ENCODE results near the gene C11orf87.

C11orf87 gene

GRCh38 chr11:109421981-109422869, at the start of gene C11orf87:
Gene C11orf87, plus strand, starts transcription at chr11:109422190. Its CDS starts 1,444 bp downstream, at chr11:109423634.
- H2AFZ ChIP-seq (ENCODE audit: low read length, unreplicated experiment) = peak within 1 kb of the TSS; percentile 45
- H3K27me3 ChIP-seq (ENCODE audit: insufficient read depth, low read length) = peaks cover 36% of the 10 kb centered on the region

DNA sequence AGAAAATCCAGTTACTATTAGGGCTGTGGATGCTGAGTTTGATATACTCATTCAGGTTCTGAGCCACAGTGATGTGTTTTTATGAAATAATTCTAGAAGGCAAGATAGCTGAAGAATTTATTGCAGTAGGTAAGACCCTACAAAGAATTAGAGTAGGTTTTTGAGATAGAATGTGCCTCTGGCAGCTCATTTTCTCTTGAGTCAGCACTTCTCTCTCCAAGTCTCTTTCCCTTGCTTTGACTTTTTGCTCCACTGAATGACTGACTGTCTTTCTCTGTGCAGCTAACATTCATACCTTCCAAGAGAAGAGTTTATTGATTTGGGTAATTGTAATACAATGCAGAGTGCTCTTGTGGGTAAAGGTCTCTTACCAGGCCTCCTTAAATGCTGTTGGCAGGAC, 48.0 kb upstream of the C11orf87 start:
- H3K4me1 ChIP-seq (ENCODE audit: control insufficient read depth, insufficient read depth, low read length, unreplicated experiment) = peaks cover 10% of the 10 kb centered on the region
- H3K36me3 ChIP-seq (ENCODE audit: insufficient read depth, low read length) = no peaks in the 10 kb centered on the region
- no peaks in the 10 kb centered on the region for H3K79me2 ChIP-seq (ENCODE audit: control insufficient read depth, insufficient read depth, low read length, unreplicated experiment)
- no peak overlapping the region for H2AFZ ChIP-seq (ENCODE audit: low read length, unreplicated experiment)
- no peak overlapping the region for H3K27ac ChIP-seq (ENCODE audit: low read depth, low read length)
- H3K4me3 ChIP-seq (ENCODE audit: low read depth, low read length) = no peak overlapping the region
- no peaks in the 10 kb centered on the region for H3K27me3 ChIP-seq (ENCODE audit: insufficient read depth, low read length)

More at GRCh38 chr11:109421981-109422869, at the start of gene C11orf87:
- H3K27ac ChIP-seq (ENCODE audit: low read depth, low read length) = no peak within 1 kb of the TSS
- peaks cover 6% of the 10 kb centered on the region for H3K4me1 ChIP-seq (ENCODE audit: control insufficient read depth, insufficient read depth, low read length, unreplicated experiment)
- H3K36me3 ChIP-seq (ENCODE audit: insufficient read depth, low read length) = no peaks in the 10 kb centered on the region
- peak within 1 kb of the TSS; percentile 77 for H3K4me3 ChIP-seq (ENCODE audit: low read depth, low read length)
- H3K79me2 ChIP-seq (ENCODE audit: control insufficient read depth, insufficient read depth, low read length, unreplicated experiment) = no peaks in the 10 kb centered on the region

- no peaks in the 10 kb centered on the region for H3K36me3 ChIP-seq (ENCODE audit: insufficient read depth, low read length)
- no peaks in the 10 kb centered on the region for H3K79me2 ChIP-seq (ENCODE audit: control insufficient read depth, insufficient read depth, low read length, unreplicated experiment)
- peaks cover 10% of the 10 kb centered on the region for H3K4me1 ChIP-seq (ENCODE audit: control insufficient read depth, insufficient read depth, low read length, unreplicated experiment)
- no peaks in the 10 kb centered on the region for H3K27me3 ChIP-seq (ENCODE audit: insufficient read depth, low read length)
- no peak overlapping the region for H3K27ac ChIP-seq (ENCODE audit: low read depth, low read length)
- no peak overlapping the region for H2AFZ ChIP-seq (ENCODE audit: low read length, unreplicated experiment)
- no peak overlapping the region for H3K4me3 ChIP-seq (ENCODE audit: low read depth, low read length)
Observed at GRCh38 chr11:109374441-109374840, 47.5 kb upstream of the C11orf87 start.

- H3K4me1 ChIP-seq (ENCODE audit: control insufficient read depth, insufficient read depth, low read length, unreplicated experiment) = peaks cover 5% of the 10 kb centered on the region
- H3K36me3 ChIP-seq (ENCODE audit: insufficient read depth, low read length) = no peaks in the 10 kb centered on the region
- H3K27me3 ChIP-seq (ENCODE audit: insufficient read depth, low read length) = peaks cover 1% of the 10 kb centered on the region; the same call in 1 of the 2 replicates
- no peak overlapping the region for H2AFZ ChIP-seq (ENCODE audit: low read length, unreplicated experiment)
- H3K4me3 ChIP-seq (ENCODE audit: low read depth, low read length) = no peak overlapping the region
- no peak overlapping the region for H3K27ac ChIP-seq (ENCODE audit: low read depth, low read length)
- no peaks in the 10 kb centered on the region for H3K79me2 ChIP-seq (ENCODE audit: control insufficient read depth, insufficient read depth, low read length, unreplicated experiment)
Observed at GRCh38 chr11:109377039-109377742, 44.8 kb upstream of the C11orf87 start.

GRCh38 chr11:109378034-109378433, 44.0 kb upstream of the C11orf87 start:
- H2AFZ ChIP-seq (ENCODE audit: low read length, unreplicated experiment) = no peak overlapping the region
- H3K4me1 ChIP-seq (ENCODE audit: control insufficient read depth, insufficient read depth, low read length, unreplicated experiment) = no peaks in the 10 kb centered on the region
- no peak overlapping the region for H3K27ac ChIP-seq (ENCODE audit: low read depth, low read length)
- no peaks in the 10 kb centered on the region for H3K79me2 ChIP-seq (ENCODE audit: control insufficient read depth, insufficient read depth, low read length, unreplicated experiment)
- H3K4me3 ChIP-seq (ENCODE audit: low read depth, low read length) = no peak overlapping the region
- no peaks in the 10 kb centered on the region for H3K36me3 ChIP-seq (ENCODE audit: insufficient read depth, low read length)
- H3K27me3 ChIP-seq (ENCODE audit: insufficient read depth, low read length) = peaks cover 5% of the 10 kb centered on the region; the same call in 1 of the 2 replicates

- Histone ChIP-seq H3K4me1 (ENCODE audit: control insufficient read depth, insufficient read depth, low read length, unreplicated experiment) (no peaks in the 10 kb centered on the region), H3K27me3 (ENCODE audit: insufficient read depth, low read length) (peaks cover 5% of the 10 kb centered on the region; the same call in 1 of the 2 replicates), H3K36me3 (ENCODE audit: insufficient read depth, low read length) (no peaks in the 10 kb centered on the region), H3K4me3 (ENCODE audit: low read depth, low read length) (no peak overlapping the region), H3K27ac (ENCODE audit: low read depth, low read length) (no peak overlapping the region), H2AFZ (ENCODE audit: low read length, unreplicated experiment) (no peak overlapping the region), H3K79me2 (ENCODE audit: control insufficient read depth, insufficient read depth, low read length, unreplicated experiment) (no peaks in the 10 kb centered on the region)
Observed at GRCh38 chr11:109383306-109383705, 38.7 kb upstream of the C11orf87 start.

GRCh38 chr11:109384873-109385272, 37.1 kb upstream of the C11orf87 start:
- H3K36me3 ChIP-seq (ENCODE audit: insufficient read depth, low read length) = no peaks in the 10 kb centered on the region
- no peak overlapping the region for H3K27ac ChIP-seq (ENCODE audit: low read depth, low read length)
- no peaks in the 10 kb centered on the region for H3K4me1 ChIP-seq (ENCODE audit: control insufficient read depth, insufficient read depth, low read length, unreplicated experiment)
- no peak overlapping the region for H2AFZ ChIP-seq (ENCODE audit: low read length, unreplicated experiment)
- no peak overlapping the region for H3K4me3 ChIP-seq (ENCODE audit: low read depth, low read length)
- peaks cover 5% of the 10 kb centered on the region; the same call in 1 of the 2 replicates for H3K27me3 ChIP-seq (ENCODE audit: insufficient read depth, low read length)
- H3K79me2 ChIP-seq (ENCODE audit: control insufficient read depth, insufficient read depth, low read length, unreplicated experiment) = no peaks in the 10 kb centered on the region

GRCh38 chr11:109388982-109389381, 33.0 kb upstream of the C11orf87 start:
- H3K4me1 ChIP-seq (ENCODE audit: control insufficient read depth, insufficient read depth, low read length, unreplicated experiment) = no peaks in the 10 kb centered on the region
- H3K36me3 ChIP-seq (ENCODE audit: insufficient read depth, low read length) = no peaks in the 10 kb centered on the region
- no peaks in the 10 kb centered on the region for H3K27me3 ChIP-seq (ENCODE audit: insufficient read depth, low read length)
- H3K79me2 ChIP-seq (ENCODE audit: control insufficient read depth, insufficient read depth, low read length, unreplicated experiment) = no peaks in the 10 kb centered on the region
- H3K27ac ChIP-seq (ENCODE audit: low read depth, low read length) = no peak overlapping the region
- H3K4me3 ChIP-seq (ENCODE audit: low read depth, low read length) = no peak overlapping the region
- no peak overlapping the region for H2AFZ ChIP-seq (ENCODE audit: low read length, unreplicated experiment)

GRCh38 chr11:109390752-109391151, 31.2 kb upstream of the C11orf87 start:
- H3K79me2 ChIP-seq (ENCODE audit: control insufficient read depth, insufficient read depth, low read length, unreplicated experiment) = no peaks in the 10 kb centered on the region
- no peaks in the 10 kb centered on the region for H3K27me3 ChIP-seq (ENCODE audit: insufficient read depth, low read length)
- no peak overlapping the region for H2AFZ ChIP-seq (ENCODE audit: low read length, unreplicated experiment)
- H3K4me1 ChIP-seq (ENCODE audit: control insufficient read depth, insufficient read depth, low read length, unreplicated experiment) = no peaks in the 10 kb centered on the region
- H3K36me3 ChIP-seq (ENCODE audit: insufficient read depth, low read length) = no peaks in the 10 kb centered on the region
- H3K27ac ChIP-seq (ENCODE audit: low read depth, low read length) = no peak overlapping the region
- H3K4me3 ChIP-seq (ENCODE audit: low read depth, low read length) = no peak overlapping the region

- Histone ChIP-seq H3K79me2 (ENCODE audit: control insufficient read depth, insufficient read depth, low read length, unreplicated experiment) (no peaks in the 10 kb centered on the region), H3K4me3 (ENCODE audit: low read depth, low read length) (no peak overlapping the region), H2AFZ (ENCODE audit: low read length, unreplicated experiment) (no peak overlapping the region)
Observed at GRCh38 chr11:109401545-109401944, 20.4 kb upstream of the C11orf87 start.

More at GRCh38 chr11:109401545-109401944, 20.4 kb upstream of the C11orf87 start:
- H3K27me3 ChIP-seq (ENCODE audit: insufficient read depth, low read length) = no peaks in the 10 kb centered on the region
- peaks cover 10% of the 10 kb centered on the region for H3K4me1 ChIP-seq (ENCODE audit: control insufficient read depth, insufficient read depth, low read length, unreplicated experiment)
- no peaks in the 10 kb centered on the region for H3K36me3 ChIP-seq (ENCODE audit: insufficient read depth, low read length)
- no peak overlapping the region for H3K27ac ChIP-seq (ENCODE audit: low read depth, low read length)

All from ACC112 (cell line).